Stimulated activated CD8-positive, alpha-beta memory T cell treated with anti-CD3 and anti-CD28 coated beads, Interleukin-4, amount 100 ng/mL, for 4 hours (primary cell): Measurements from ENCODE around the gene GOLGA6L2.
"Not testable (repeated sequence)": the region's sequence is repeated elsewhere in the genome, so short reads cannot be mapped to it uniquely, and the experiment has no call there.

ENCODE experiments used
- DNase-seq, 2 donors: peaks; one replicate each; pipeline ENCODE4 v3.0.0-alpha.2; 2020; ENCODE audit warnings: low read depth in 2 of 2, low spot score in 1 of 2

GOLGA6L2 gene

GRCh38 chr15:23424111-23424904 lies 22.7 kb downstream of the GOLGA6L2 start:
- DNase-seq, result no peak

- DNase-seq, result no peak
Measured at GRCh38 chr15:23422946-23423708, 23.9 kb downstream of the GOLGA6L2 start.

GRCh38 chr15:23422099-23422945 lies 24.7 kb downstream of the GOLGA6L2 start:
- no peak for DNase-seq

- DNase-seq, result no peak
Measured at GRCh38 chr15:23420806-23421575, 26.1 kb downstream of the GOLGA6L2 start.

GRCh38 chr15:23416349-23417276 lies 30.4 kb downstream of the GOLGA6L2 start:
- DNase-seq, result no peak

GRCh38 chr15:23415866-23416265 lies 31.2 kb downstream of the GOLGA6L2 start:
- not testable (repeated sequence) for DNase-seq

GRCh38 chr15:23415321-23415865 lies 31.6 kb downstream of the GOLGA6L2 start:
- no peak for DNase-seq

- DNase-seq, result not testable (repeated sequence)
Measured at GRCh38 chr15:23412881-23413600, 34.0 kb downstream of the GOLGA6L2 start.

GRCh38 chr15:23411841-23412240 lies 35.2 kb downstream of the GOLGA6L2 start:
- no peak for DNase-seq

GRCh38 chr15:23403550-23403949 lies 43.5 kb downstream of the GOLGA6L2 start:
- DNase-seq, result no peak

- DNase-seq, result no peak
Measured at GRCh38 chr15:23402544-23402943, 44.5 kb downstream of the GOLGA6L2 start.

GRCh38 chr15:23402140-23402539 lies 44.9 kb downstream of the GOLGA6L2 start:
- no peak for DNase-seq

GRCh38 chr15:23401627-23402026 lies 45.4 kb downstream of the GOLGA6L2 start:
- DNase-seq, result no peak

GRCh38 chr15:23399207-23399606 lies 47.8 kb downstream of the GOLGA6L2 start:
- DNase-seq, result not testable (repeated sequence)

- DNase-seq, result not testable (repeated sequence)
Measured at GRCh38 chr15:23398357-23398756, 48.7 kb downstream of the GOLGA6L2 start.

- DNase-seq, result no peak
Measured at GRCh38 chr15:23397779-23398178, 49.3 kb downstream of the GOLGA6L2 start.

- no peak for DNase-seq
Measured at GRCh38 chr15:23395832-23396231, 51.2 kb downstream of the GOLGA6L2 start.

GRCh38 chr15:23395030-23395692 lies 51.9 kb downstream of the GOLGA6L2 start:
- no peak for DNase-seq
